HG02981 (cell line): ENCODE measurements around the gene VSIG10L2.

Experiments
- ATAC-seq: cut with Tn5 transposase; IDR thresholded peaks from one replicate; pipeline ENCODE4 v1.9.1; 2021; ENCODE audit warnings: mild to moderate bottlenecking, moderate library complexity; ENCODE audit not compliant: unreplicated experiment

VSIG10L2 gene

DNA sequence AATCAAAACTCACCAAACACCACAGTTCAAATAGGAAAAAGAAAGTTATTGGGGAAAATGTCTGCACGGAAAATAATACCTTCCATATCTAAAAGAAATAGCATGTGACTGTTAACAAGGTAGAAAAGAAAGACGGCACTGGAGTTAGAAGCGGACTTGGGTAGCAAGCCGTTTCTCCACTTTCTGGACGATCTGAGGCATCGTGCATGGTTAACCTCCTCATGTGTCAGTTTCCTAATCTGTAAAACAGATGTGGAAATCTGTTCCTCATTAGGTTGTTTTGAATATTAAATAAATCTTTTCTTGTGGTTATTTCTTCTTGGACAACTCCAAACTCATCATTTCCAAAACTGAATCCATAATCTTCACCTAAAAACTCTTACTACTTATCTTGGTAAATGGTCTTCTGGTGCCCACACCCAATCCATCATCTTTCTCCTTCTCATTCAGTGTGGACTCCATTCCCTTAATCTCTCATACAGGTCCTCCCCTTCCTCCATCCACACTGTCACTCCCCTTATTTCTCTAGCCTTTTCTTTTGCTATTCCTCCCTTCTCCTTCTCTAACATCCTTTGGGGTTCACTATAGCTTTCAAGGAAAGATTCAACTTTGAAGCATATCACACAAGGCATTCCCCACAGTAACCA lies 53.5 kb downstream of the VSIG10L2 start:
- ATAC-seq = no peak

DNA sequence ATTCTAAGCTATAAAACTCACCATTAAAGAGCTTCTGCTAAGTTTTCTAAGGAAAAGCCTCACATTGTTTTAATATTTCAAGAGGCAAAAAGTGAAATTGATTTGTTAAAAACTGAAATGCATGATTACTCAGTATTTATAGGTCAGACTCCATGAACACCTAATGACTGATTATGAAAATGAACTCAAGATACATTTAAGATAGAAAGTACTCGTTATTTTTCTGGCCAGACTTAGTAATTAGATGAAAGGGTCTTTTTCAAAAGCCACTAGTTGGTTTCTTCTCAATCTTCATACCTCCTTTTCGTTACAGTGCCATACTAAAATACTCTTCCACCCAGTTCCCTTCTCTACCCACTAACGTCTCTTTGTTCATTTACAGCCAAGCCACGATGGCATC lies 56.3 kb downstream of the VSIG10L2 start:
- no peak for ATAC-seq
